Nucleus accumbens (tissue), 56 donors: ENCODE results near the gene RABEPK.
"Not testable (repeated sequence)": the region's sequence is repeated elsewhere in the genome, so short reads cannot be mapped to it uniquely, and the experiment has no call there.

Experiments used
- DNase-seq, 56 donors: peaks; one replicate each; lab custom pipeline; 2025; lab: John Stamatoyannopoulos, UW

Gene RABEPK

DNA sequence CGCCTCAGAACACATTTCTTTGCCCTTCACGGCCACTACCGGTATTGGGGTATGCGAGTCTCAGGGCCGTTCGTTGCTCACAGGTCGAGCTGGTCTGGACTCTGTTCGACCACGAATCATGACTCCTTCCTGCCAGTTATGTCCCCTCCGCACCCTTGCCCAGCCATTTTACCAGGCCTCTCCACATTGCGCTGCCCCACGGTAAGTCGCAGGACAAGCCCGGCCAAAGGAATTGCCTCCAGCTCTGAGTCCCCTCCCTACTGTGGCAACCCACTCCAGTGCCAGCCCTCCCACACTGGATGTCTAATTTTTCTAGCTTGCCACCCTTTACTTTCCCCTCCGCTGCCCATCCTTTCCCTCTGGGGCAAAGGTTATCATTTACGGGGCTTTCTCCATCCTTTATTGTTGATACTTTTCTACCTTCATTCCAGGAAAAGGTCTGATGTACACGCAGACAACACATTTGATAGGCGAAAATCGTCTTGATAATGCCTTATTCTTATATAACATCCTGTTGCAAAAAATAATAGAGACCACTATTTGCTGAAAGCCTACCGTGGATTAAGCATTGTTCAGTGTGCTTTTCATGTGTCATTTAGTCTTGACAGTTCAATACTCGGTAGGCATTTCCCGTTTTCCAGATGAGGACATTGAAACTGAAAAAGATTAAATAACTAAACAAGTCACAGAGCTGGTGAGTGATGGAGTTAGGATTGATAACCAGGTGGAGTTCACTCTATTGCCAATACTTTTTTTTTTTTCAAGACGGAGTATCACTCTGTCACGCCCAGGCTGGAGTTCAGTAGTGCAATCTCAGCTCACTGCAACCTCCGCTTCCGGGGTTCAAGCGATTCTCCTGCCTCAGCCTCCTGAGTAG is 41.8 kb downstream of the RABEPK start:
- DNase-seq, result peak in 14 of 56 donors; percentile 31 to 69 (median 53)

GRCh38 chr9:125243792-125244260 is 43.5 kb downstream of the RABEPK start:
- DNase-seq, result no peak

DNA sequence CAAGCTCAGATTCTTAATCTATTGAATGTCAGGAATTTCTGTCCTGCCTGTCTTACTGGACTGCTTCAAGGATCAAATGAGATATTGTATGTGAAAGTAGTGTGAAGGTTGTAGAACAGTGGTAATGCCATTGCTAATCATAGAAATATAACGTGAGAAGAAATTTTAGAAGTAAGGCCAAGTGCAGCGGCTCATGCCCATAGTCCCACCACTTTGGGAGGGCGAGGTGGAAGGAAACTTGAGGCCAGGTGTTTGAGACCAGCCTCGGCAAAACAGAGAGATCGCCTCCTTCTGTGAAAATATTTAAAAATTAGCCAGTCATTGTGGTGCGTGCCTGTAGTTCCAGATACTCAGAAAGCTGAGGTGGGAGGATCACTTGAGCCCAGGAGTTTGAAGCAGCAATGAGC is 45.9 kb downstream of the RABEPK start:
- no peak for DNase-seq

DNA sequence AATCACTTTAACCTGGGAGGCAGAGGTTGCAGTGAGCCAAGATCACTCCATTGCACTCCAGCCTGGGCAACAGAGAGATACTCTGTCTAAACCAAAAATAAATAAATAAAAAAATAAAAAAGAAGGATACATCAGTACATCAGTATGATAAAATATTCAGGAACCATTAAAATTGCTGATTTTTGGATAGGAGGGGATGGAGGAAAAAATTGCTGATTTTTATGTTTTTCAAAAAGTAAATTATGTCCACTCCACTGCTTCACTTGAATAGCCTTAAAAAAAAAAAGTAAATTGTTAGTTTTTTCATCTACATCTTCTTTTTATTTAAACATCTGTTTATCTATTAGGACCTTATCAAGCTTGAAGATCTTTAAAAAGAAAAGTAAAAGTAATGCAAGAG is 53.9 kb downstream of the RABEPK start:
- DNase-seq, result no peak

GRCh38 chr9:125255781-125256391 is 55.5 kb downstream of the RABEPK start:
- DNase-seq, result no peak

DNA sequence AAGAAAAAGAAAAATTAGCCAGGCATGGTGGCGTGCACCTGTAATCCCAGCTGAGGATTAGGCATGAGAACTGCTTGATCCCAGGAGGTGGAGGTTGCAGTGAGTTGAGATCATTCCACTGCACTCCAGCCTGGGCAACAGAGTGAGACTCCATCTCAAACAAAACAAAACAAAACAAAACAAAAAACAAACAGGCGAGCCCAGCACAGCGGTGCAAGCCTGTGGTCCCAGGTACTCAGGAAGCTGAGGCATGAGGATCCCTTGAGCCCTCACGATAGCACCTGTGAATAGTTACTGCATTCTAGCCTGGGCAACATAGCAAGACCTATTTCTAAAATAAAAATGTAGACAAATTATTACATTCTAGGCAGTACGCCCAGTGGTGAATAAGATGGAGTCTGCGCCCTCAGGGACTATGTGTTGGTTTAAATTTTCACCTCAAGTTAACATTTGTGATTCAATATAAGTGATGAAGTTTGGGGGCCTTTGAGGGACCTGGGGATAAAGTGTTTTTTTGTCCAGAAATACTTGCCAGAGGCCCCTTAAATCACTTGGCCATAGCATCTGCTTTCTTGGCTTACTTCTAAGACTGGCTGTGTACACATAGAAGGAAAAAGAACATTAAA is 57.9 kb downstream of the RABEPK start:
- DNase-seq, result no peak

GRCh38 chr9:125258832-125259534 is 58.6 kb downstream of the RABEPK start:
- DNase-seq, result peak in 1 of 56 donors; percentile 12

GRCh38 chr9:125260561-125260960 is 60.2 kb downstream of the RABEPK start:
- no peak for DNase-seq

GRCh38 chr9:125261501-125262293 is 61.4 kb downstream of the RABEPK start, which contains the start of gene GAPVD1:
Gene GAPVD1 (plus strand): TSS chr9:125261826. CDS start chr9:125298922, 37,096 bp downstream.
- peak; percentile 19 to 91 (median 82) for DNase-seq

- DNase-seq, result no peak
These were observed 62.1 kb downstream of the RABEPK start for GRCh38 chr9:125262294-125262991.

GRCh38 chr9:125264068-125264467 is 63.7 kb downstream of the RABEPK start:
- not testable (repeated sequence) for DNase-seq

DNA sequence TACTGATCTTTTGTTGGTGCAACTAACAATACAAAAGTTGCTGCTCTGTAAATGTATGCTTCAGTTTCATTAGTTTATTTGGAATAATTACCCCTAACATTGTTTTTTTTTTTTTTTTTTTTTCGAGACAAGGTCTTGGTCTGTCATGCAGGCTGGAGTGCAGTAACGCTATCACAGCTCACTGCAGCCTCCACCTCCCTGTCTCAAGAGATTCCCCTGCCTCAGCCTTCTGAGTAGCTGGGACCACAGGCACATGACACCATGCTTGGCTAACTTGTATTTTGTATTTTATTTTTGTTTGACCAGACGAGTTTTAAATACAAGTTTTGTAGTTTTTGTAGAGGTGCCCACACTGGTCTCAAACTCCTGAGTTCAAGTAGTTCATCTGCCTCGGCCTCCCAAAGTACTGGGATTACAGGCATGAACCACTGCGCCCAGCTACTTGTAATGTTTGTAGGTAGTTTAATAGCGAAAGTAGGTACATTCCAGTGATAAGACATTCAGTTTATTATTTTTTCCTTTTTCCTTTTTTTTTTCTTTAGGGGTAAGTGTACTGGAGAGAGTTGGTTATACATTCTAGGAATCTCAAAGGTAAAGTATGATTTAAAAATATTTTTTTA is 68.2 kb downstream of the RABEPK start:
- DNase-seq, result no peak

- DNase-seq, result no peak
These were observed 68.7 kb downstream of the RABEPK start for GRCh38 chr9:125269014-125269397.

DNA sequence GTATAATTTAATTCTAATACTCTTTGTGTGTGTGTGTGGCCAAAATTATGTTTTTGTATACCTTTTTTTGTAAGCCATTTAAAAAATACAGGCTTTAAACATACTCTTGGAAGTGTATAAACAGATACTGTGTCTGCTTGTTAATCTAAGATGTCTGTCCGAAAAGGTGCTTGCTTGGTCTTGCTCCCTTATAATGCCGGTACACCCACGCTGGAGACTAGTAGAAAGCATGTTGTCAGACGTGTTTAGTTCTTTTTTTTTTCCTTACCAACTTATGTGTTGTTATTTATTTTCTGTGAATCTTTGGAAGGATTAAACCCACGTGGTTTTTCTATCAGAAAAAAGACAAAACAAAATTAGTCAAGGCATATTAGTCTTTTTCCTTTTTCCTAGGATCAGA is 70.7 kb downstream of the RABEPK start:
- no peak for DNase-seq

- no peak for DNase-seq
These were observed 72.4 kb downstream of the RABEPK start for GRCh38 chr9:125272697-125273096.

GRCh38 chr9:125276771-125277170 is 76.4 kb downstream of the RABEPK start:
- no peak for DNase-seq

DNA sequence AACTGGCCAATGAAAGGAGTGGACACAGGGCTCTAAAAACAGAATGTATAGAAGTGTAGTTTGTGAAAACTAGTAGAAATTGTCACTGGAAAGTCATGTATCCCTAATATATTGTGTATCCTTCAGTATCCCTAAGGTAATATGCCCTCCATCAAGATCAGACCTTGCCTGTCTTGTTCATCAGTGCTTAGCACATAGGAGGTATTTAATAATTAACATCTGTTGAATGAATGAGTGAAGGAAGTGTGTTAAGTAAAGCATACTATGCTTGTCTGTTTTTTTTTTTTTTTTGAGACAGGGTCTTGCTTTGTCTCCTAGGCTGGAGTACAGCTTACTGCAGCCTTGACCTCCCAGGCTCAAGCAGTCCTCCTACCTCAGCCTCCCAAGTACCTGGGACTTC is 77.1 kb downstream of the RABEPK start:
- DNase-seq, result no peak

- no peak for DNase-seq
These were observed 80.6 kb downstream of the RABEPK start for GRCh38 chr9:125280945-125281344.
